Peyer's patch (tissue), 4 donors: Measurements from ENCODE around the gene DHRS4.
"Not testable (repeated sequence)": the region's sequence is repeated elsewhere in the genome, so short reads cannot be mapped to it uniquely, and the experiment has no call there.

ENCODE experiments used
- CTCF ChIP-seq, 6 experiments: fragments of 450-650 bp in 4 of 6; fragments of 200-600 bp in 2 of 6; sonication (generic) in 1 of 6; IDR thresholded peaks; one replicate each; pipeline ENCODE4 v1.5.1; 2017 to 2019; ENCODE audit warnings: antibody characterized with exemption in 6 of 6, mild to moderate bottlenecking in 3 of 6, moderate library complexity in 1 of 6
- POLR2A ChIP-seq, 2 donors: fragments of 450-650 bp; IDR thresholded peaks; one replicate each; pipeline ENCODE4 v1.5.1; 2017; ENCODE audit warnings: antibody characterized with exemption in 2 of 2, mild to moderate bottlenecking in 2 of 2, moderate library complexity in 2 of 2

DNA sequence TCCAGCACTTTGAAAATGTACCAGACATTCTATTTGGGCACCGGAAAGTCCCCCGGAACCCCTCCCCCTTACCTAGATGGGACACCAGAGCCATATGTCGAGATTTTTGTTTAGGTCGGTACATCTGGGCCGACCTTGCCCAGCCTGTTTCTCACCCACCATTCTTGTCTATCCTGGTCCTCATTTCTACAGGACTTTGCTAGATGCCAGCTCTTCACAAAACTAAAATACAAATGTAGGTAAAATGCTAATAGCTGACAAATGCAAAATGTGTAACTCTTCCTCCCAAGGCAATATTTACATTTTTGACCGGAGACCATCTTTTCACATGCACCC is 677 bp downstream of the DHRS4 start:
- TF ChIP-seq CTCF, POLR2A (IDR thresholded peaks at IDR 0.05): not testable (repeated sequence)
